Measurements from ENCODE around the gene C1QL4.

The C1QL4 gene

GRCh38 chr12:49366652-49367380 is 29.8 kb upstream of the C1QL4 start:
- Histone ChIP-seq H3K27me3 (ENCODE audit: control insufficient read depth in 1 of 2, insufficient read depth in 1 of 2, low read length in 2 of 2) (no peaks in the 10 kb centered on the region), H2AFZ (ENCODE audit: low read depth, low read length) (peak overlapping the region; percentile 99), H3K4me1 (ENCODE audit: control insufficient read depth, insufficient read depth, low read depth, low read length) (peaks cover 7% of the 10 kb centered on the region), H3K9me3 (ENCODE audit: control insufficient read depth, low read length) (no peaks in the 10 kb centered on the region), H2BK12ac (ENCODE audit: low read length in 2 of 2) (peak overlapping the region in 1 of 2 experiments; percentile 89), H3K9ac (ENCODE audit: low read length) (peak overlapping the region; percentile 96), H3K4ac (ENCODE audit: low read depth in 1 of 2, low read length in 2 of 2) (peak overlapping the region; percentile 9 to 99), H3K79me1 (replicated peaks; ENCODE audit: low read length, poor library complexity, severe bottlenecking) (no peaks in the 10 kb centered on the region), H3K4me2 (ENCODE audit: low read length, poor library complexity, severe bottlenecking) (peak overlapping the region; percentile 98), H2BK120ac (ENCODE audit: low read depth, low read length) (peak overlapping the region; percentile 93), H2AK5ac (ENCODE audit: low read length, severe bottlenecking) (no peak overlapping the region), H3K4me3 (ENCODE audit: insufficient read depth in 1 of 2, low read depth in 1 of 2, low read length in 2 of 2) (peak overlapping the region; percentile 94), H4K8ac (ENCODE audit: low read length) (peak overlapping the region; percentile 87), H4K91ac (ENCODE audit: low read length) (peak overlapping the region; percentile 77), H3K18ac (ENCODE audit: low read depth in 1 of 2, low read length in 2 of 2) (peak overlapping the region; percentile 96 to 98), H3K36me3 (ENCODE audit: control insufficient read depth in 1 of 2, insufficient read depth in 2 of 2, low read depth in 1 of 2, low read length in 2 of 2) (no peaks in the 10 kb centered on the region), H2BK5ac (ENCODE audit: low read depth, low read length, poor library complexity, severe bottlenecking) (peak overlapping the region; percentile 79), H3K23ac (ENCODE audit: low read length in 2 of 2) (peak overlapping the region; percentile 72 to 85), H2BK15ac (ENCODE audit: low read depth, poor library complexity, severe bottlenecking) (peak overlapping the region; percentile 93), H3K27ac (ENCODE audit: low read length, poor library complexity, severe bottlenecking) (peak overlapping the region; percentile 91), H3K14ac (ENCODE audit: low read length in 2 of 2) (peak overlapping the region in 1 of 2 experiments; percentile 93)
- 0% methylated on average over 48 of the region's 97 CpGs for WGBS
- peak; percentile 95 for DNase-seq

- Histone ChIP-seq H3K9me3 (ENCODE audit: control insufficient read depth, low read length) (no peaks in the 10 kb centered on the region), H2AFZ (ENCODE audit: low read depth, low read length) (peak overlapping the region; percentile 77), H3K27me3 (ENCODE audit: control insufficient read depth in 1 of 2, insufficient read depth in 1 of 2, low read length in 2 of 2) (no peaks in the 10 kb centered on the region), H3K4me2 (ENCODE audit: low read length, poor library complexity, severe bottlenecking) (peak overlapping the region; percentile 98), H3K18ac (ENCODE audit: low read depth in 1 of 2, low read length in 2 of 2) (peak overlapping the region; percentile 80 to 98), H2AK5ac (ENCODE audit: low read length, severe bottlenecking) (no peak overlapping the region), H3K14ac (ENCODE audit: low read length in 2 of 2) (no peak overlapping the region), H3K4ac (ENCODE audit: low read depth in 1 of 2, low read length in 2 of 2) (peak overlapping the region in 1 of 2 experiments; percentile 91), H3K36me3 (ENCODE audit: control insufficient read depth in 1 of 2, insufficient read depth in 2 of 2, low read depth in 1 of 2, low read length in 2 of 2) (no peaks in the 10 kb centered on the region), H2BK5ac (ENCODE audit: low read depth, low read length, poor library complexity, severe bottlenecking) (peak overlapping the region; percentile 79), H3K27ac (ENCODE audit: low read length, poor library complexity, severe bottlenecking) (peak overlapping the region; percentile 91), H2BK12ac (ENCODE audit: low read length in 2 of 2) (no peak overlapping the region), H3K4me3 (ENCODE audit: insufficient read depth in 1 of 2, low read depth in 1 of 2, low read length in 2 of 2) (peak overlapping the region; percentile 94), H3K79me1 (replicated peaks; ENCODE audit: low read length, poor library complexity, severe bottlenecking) (no peaks in the 10 kb centered on the region), H2BK120ac (ENCODE audit: low read depth, low read length) (peak overlapping the region; percentile 58), H3K4me1 (ENCODE audit: control insufficient read depth, insufficient read depth, low read depth, low read length) (peaks cover 6% of the 10 kb centered on the region), H4K91ac (ENCODE audit: low read length) (no peak overlapping the region), H4K8ac (ENCODE audit: low read length) (peak overlapping the region; percentile 87), H2BK15ac (ENCODE audit: low read depth, poor library complexity, severe bottlenecking) (peak overlapping the region; percentile 93), H3K9ac (ENCODE audit: low read length) (peak overlapping the region; percentile 96), H3K23ac (ENCODE audit: low read length in 2 of 2) (peak overlapping the region; percentile 52 to 85)
- WGBS: 18% methylated on average over 38 of the region's 38 CpGs
- no peak for DNase-seq
Measured at GRCh38 chr12:49366096-49366651, 29.2 kb upstream of the C1QL4 start.

- H3K4me3 ChIP-seq (ENCODE audit: insufficient read depth in 1 of 2, low read depth in 1 of 2, low read length in 2 of 2): peak overlapping the region in 1 of 2 experiments; percentile 94
- H3K79me1 ChIP-seq (replicated peaks; ENCODE audit: low read length, poor library complexity, severe bottlenecking): no peaks in the 10 kb centered on the region
- no peak overlapping the region for H3K23ac ChIP-seq (ENCODE audit: low read length in 2 of 2)
- no peak overlapping the region for H2BK15ac ChIP-seq (ENCODE audit: low read depth, poor library complexity, severe bottlenecking)
- no peak overlapping the region for H3K14ac ChIP-seq (ENCODE audit: low read length in 2 of 2)
- no peak overlapping the region for H4K8ac ChIP-seq (ENCODE audit: low read length)
- no peaks in the 10 kb centered on the region for H3K27me3 ChIP-seq (ENCODE audit: control insufficient read depth in 1 of 2, insufficient read depth in 1 of 2, low read length in 2 of 2)
- no peak overlapping the region for H3K4me2 ChIP-seq (ENCODE audit: low read length, poor library complexity, severe bottlenecking)
- 57% methylated on average over 5 of the region's 5 CpGs for WGBS
- no peaks in the 10 kb centered on the region for H3K9me3 ChIP-seq (ENCODE audit: control insufficient read depth, low read length)
- H2AK5ac ChIP-seq (ENCODE audit: low read length, severe bottlenecking): no peak overlapping the region
- H3K4me1 ChIP-seq (ENCODE audit: control insufficient read depth, insufficient read depth, low read depth, low read length): peaks cover 6% of the 10 kb centered on the region
- no peak overlapping the region for H3K18ac ChIP-seq (ENCODE audit: low read depth in 1 of 2, low read length in 2 of 2)
- H3K4ac ChIP-seq (ENCODE audit: low read depth in 1 of 2, low read length in 2 of 2): no peak overlapping the region
- no peak overlapping the region for H2AFZ ChIP-seq (ENCODE audit: low read depth, low read length)
- peak overlapping the region; percentile 2 for H3K9ac ChIP-seq (ENCODE audit: low read length)
- no peaks in the 10 kb centered on the region for H3K36me3 ChIP-seq (ENCODE audit: control insufficient read depth in 1 of 2, insufficient read depth in 2 of 2, low read depth in 1 of 2, low read length in 2 of 2)
- H3K27ac ChIP-seq (ENCODE audit: low read length, poor library complexity, severe bottlenecking): no peak overlapping the region
- H2BK12ac ChIP-seq (ENCODE audit: low read length in 2 of 2): no peak overlapping the region
- H2BK5ac ChIP-seq (ENCODE audit: low read depth, low read length, poor library complexity, severe bottlenecking): no peak overlapping the region
- no peak overlapping the region for H2BK120ac ChIP-seq (ENCODE audit: low read depth, low read length)
- H4K91ac ChIP-seq (ENCODE audit: low read length): no peak overlapping the region
- DNase-seq: peak; percentile 31
Measured at GRCh38 chr12:49365542-49365941, 28.6 kb upstream of the C1QL4 start.

GRCh38 chr12:49364989-49365388 is 28.0 kb upstream of the C1QL4 start:
- H2BK15ac ChIP-seq (ENCODE audit: low read depth, poor library complexity, severe bottlenecking): no peak overlapping the region
- no peak overlapping the region for H2AFZ ChIP-seq (ENCODE audit: low read depth, low read length)
- H3K23ac ChIP-seq (ENCODE audit: low read length in 2 of 2): no peak overlapping the region
- no peak overlapping the region for H3K4ac ChIP-seq (ENCODE audit: low read depth in 1 of 2, low read length in 2 of 2)
- no peaks in the 10 kb centered on the region for H3K79me1 ChIP-seq (replicated peaks; ENCODE audit: low read length, poor library complexity, severe bottlenecking)
- no peak overlapping the region for H2BK12ac ChIP-seq (ENCODE audit: low read length in 2 of 2)
- DNase-seq: peak; percentile 75
- no peak overlapping the region for H4K91ac ChIP-seq (ENCODE audit: low read length)
- no peak overlapping the region for H2AK5ac ChIP-seq (ENCODE audit: low read length, severe bottlenecking)
- 80% methylated on average over 1 of the region's 1 CpG for WGBS
- H3K4me3 ChIP-seq (ENCODE audit: insufficient read depth in 1 of 2, low read depth in 1 of 2, low read length in 2 of 2): no peak overlapping the region
- no peak overlapping the region for H2BK5ac ChIP-seq (ENCODE audit: low read depth, low read length, poor library complexity, severe bottlenecking)
- H3K14ac ChIP-seq (ENCODE audit: low read length in 2 of 2): no peak overlapping the region
- peaks cover 6% of the 10 kb centered on the region for H3K4me1 ChIP-seq (ENCODE audit: control insufficient read depth, insufficient read depth, low read depth, low read length)
- no peak overlapping the region for H3K4me2 ChIP-seq (ENCODE audit: low read length, poor library complexity, severe bottlenecking)
- H3K9me3 ChIP-seq (ENCODE audit: control insufficient read depth, low read length): no peaks in the 10 kb centered on the region
- no peak overlapping the region for H4K8ac ChIP-seq (ENCODE audit: low read length)
- H3K9ac ChIP-seq (ENCODE audit: low read length): no peak overlapping the region
- no peak overlapping the region for H2BK120ac ChIP-seq (ENCODE audit: low read depth, low read length)
- no peaks in the 10 kb centered on the region for H3K27me3 ChIP-seq (ENCODE audit: control insufficient read depth in 1 of 2, insufficient read depth in 1 of 2, low read length in 2 of 2)
- H3K36me3 ChIP-seq (ENCODE audit: control insufficient read depth in 1 of 2, insufficient read depth in 2 of 2, low read depth in 1 of 2, low read length in 2 of 2): no peaks in the 10 kb centered on the region
- no peak overlapping the region for H3K18ac ChIP-seq (ENCODE audit: low read depth in 1 of 2, low read length in 2 of 2)
- no peak overlapping the region for H3K27ac ChIP-seq (ENCODE audit: low read length, poor library complexity, severe bottlenecking)
